ENCODE results near the gene KCNT2.

Gene KCNT2

GRCh38 chr1:196654271-196654670 lies 46.0 kb upstream of the KCNT2 start:
- no peaks in the 10 kb centered on the region for H3K9me3 ChIP-seq (replicated peaks; ENCODE audit: insufficient read depth, low read length)
- H3K36me3 ChIP-seq (replicated peaks; ENCODE audit: insufficient read depth, low read length) = no peaks in the 10 kb centered on the region
- H3K9ac ChIP-seq (ENCODE audit: low read length) = no peak overlapping the region
- no peak for TF ChIP-seq CTCF (IDR thresholded peaks at IDR 0.05; ENCODE audit: low read length)
- no peak for TF ChIP-seq EZH2phosphoT487 (IDR thresholded peaks at IDR 0.05; ENCODE audit: low read length)
- no peak for TF ChIP-seq EZH2 (optimal IDR thresholded peaks at IDR 0.05; ENCODE audit: low read depth, low read length)
- no peaks in the 10 kb centered on the region for H3K27me3 ChIP-seq (replicated peaks; ENCODE audit: insufficient read depth, low read length)
- H3F3A ChIP-seq (ENCODE audit: insufficient read depth, low read length) = peaks cover 6% of the 10 kb centered on the region; the same call in 1 of the 2 replicates
- no peak overlapping the region for H2AFZ ChIP-seq (ENCODE audit: low read length)
- peaks cover 11% of the 10 kb centered on the region; the same call in 1 of the 2 replicates for H3K4me1 ChIP-seq (ENCODE audit: low read length)
- H3K27ac ChIP-seq (ENCODE audit: low read length) = no peak overlapping the region
- no peak for DNase-seq
- H4K20me1 ChIP-seq (ENCODE audit: insufficient read depth, low read length) = no peaks in the 10 kb centered on the region
- H3K79me2 ChIP-seq (ENCODE audit: low read length) = no peaks in the 10 kb centered on the region
- no peaks in the 10 kb centered on the region for H3K9me2 ChIP-seq (replicated peaks; ENCODE audit: insufficient read depth, low read length)
- no peak overlapping the region for H3K4me3 ChIP-seq (ENCODE audit: low read length)
- H3K4me2 ChIP-seq (ENCODE audit: low read depth, low read length) = no peak overlapping the region

- peaks cover 6% of the 10 kb centered on the region; the same call in 1 of the 2 replicates for H3F3A ChIP-seq (ENCODE audit: insufficient read depth, low read length)
- H3K4me2 ChIP-seq (ENCODE audit: low read depth, low read length) = peak within 1 kb of the TSS; percentile 49
- H3K27ac ChIP-seq (ENCODE audit: low read length) = no peak within 1 kb of the TSS
- H3K9me3 ChIP-seq (replicated peaks; ENCODE audit: insufficient read depth, low read length) = no peaks in the 10 kb centered on the region
- no peaks in the 10 kb centered on the region for H3K27me3 ChIP-seq (replicated peaks; ENCODE audit: insufficient read depth, low read length)
- no peaks in the 10 kb centered on the region for H3K9me2 ChIP-seq (replicated peaks; ENCODE audit: insufficient read depth, low read length)
- peak; percentile 59 for DNase-seq
- TF ChIP-seq CTCF (IDR thresholded peaks at IDR 0.05; ENCODE audit: low read length) (no peak), EZH2 (optimal IDR thresholded peaks at IDR 0.05; ENCODE audit: low read depth, low read length) (no peak), EZH2phosphoT487 (IDR thresholded peaks at IDR 0.05; ENCODE audit: low read length) (no peak)
- H3K4me3 ChIP-seq (ENCODE audit: low read length) = peak within 1 kb of the TSS; percentile 8; the same call in 1 of the 2 replicates
- H3K4me1 ChIP-seq (ENCODE audit: low read length) = peaks cover 11% of the 10 kb centered on the region; the same call in 1 of the 2 replicates
- no peak within 1 kb of the TSS for H2AFZ ChIP-seq (ENCODE audit: low read length)
- H3K9ac ChIP-seq (ENCODE audit: low read length) = no peak within 1 kb of the TSS
- no peaks in the 10 kb centered on the region for H3K36me3 ChIP-seq (replicated peaks; ENCODE audit: insufficient read depth, low read length)
- no peaks in the 10 kb centered on the region for H4K20me1 ChIP-seq (ENCODE audit: insufficient read depth, low read length)
- no peaks in the 10 kb centered on the region for H3K79me2 ChIP-seq (ENCODE audit: low read length)
Observed at GRCh38 chr1:196651637-196652215, 43.5 kb upstream of the KCNT2 start, which contains the start of gene CFH. Gene CFH (plus strand): TSS chr1:196652043. CDS start chr1:196652118, 75 bp downstream.

- no peaks in the 10 kb centered on the region for H3K9me2 ChIP-seq (replicated peaks; ENCODE audit: insufficient read depth, low read length)
- H2AFZ ChIP-seq (ENCODE audit: low read length) = no peak overlapping the region
- no peak for DNase-seq
- H4K20me1 ChIP-seq (ENCODE audit: insufficient read depth, low read length) = no peaks in the 10 kb centered on the region
- peak overlapping the region; percentile 49 for H3K4me2 ChIP-seq (ENCODE audit: low read depth, low read length)
- H3K27me3 ChIP-seq (replicated peaks; ENCODE audit: insufficient read depth, low read length) = no peaks in the 10 kb centered on the region
- H3K4me1 ChIP-seq (ENCODE audit: low read length) = peaks cover 11% of the 10 kb centered on the region; the same call in 1 of the 2 replicates
- no peaks in the 10 kb centered on the region for H3K36me3 ChIP-seq (replicated peaks; ENCODE audit: insufficient read depth, low read length)
- H3K79me2 ChIP-seq (ENCODE audit: low read length) = no peaks in the 10 kb centered on the region
- H3K27ac ChIP-seq (ENCODE audit: low read length) = no peak overlapping the region
- no peak overlapping the region for H3K9ac ChIP-seq (ENCODE audit: low read length)
- no peaks in the 10 kb centered on the region for H3K9me3 ChIP-seq (replicated peaks; ENCODE audit: insufficient read depth, low read length)
- TF ChIP-seq EZH2 (optimal IDR thresholded peaks at IDR 0.05; ENCODE audit: low read depth, low read length) (no peak), EZH2phosphoT487 (IDR thresholded peaks at IDR 0.05; ENCODE audit: low read length) (no peak), CTCF (IDR thresholded peaks at IDR 0.05; ENCODE audit: low read length) (no peak)
- H3K4me3 ChIP-seq (ENCODE audit: low read length) = no peak overlapping the region
- peaks cover 6% of the 10 kb centered on the region; the same call in 1 of the 2 replicates for H3F3A ChIP-seq (ENCODE audit: insufficient read depth, low read length)
Observed at GRCh38 chr1:196651079-196651478, 42.8 kb upstream of the KCNT2 start.
